MCF 10A (cell line): Measurements from ENCODE around the gene GLI1. TPM values are rescaled to one million over a fixed set of nuclear protein-coding genes. Genes with fewer than 3 reads are reported as not detected.

ENCODE experiments used
- BruUV-seq: library from RNA; stranded (reverse); fragments of 400-500 nt; replicated peaks from 2 replicates; lab custom pipeline; 2021; lab: Mats Ljungman, UMichigan
- CTCF ChIA-PET: fragments of 300-600 bp; sonication (Branson Sonifier 250); formaldehyde crosslinking; extraction: SDS; loops from one replicate; lab custom pipeline; 2021; ENCODE audit warnings: antibody characterized with exemption, inconsistent platforms; lab: Yijun Ruan, JAX
- POLR2A ChIA-PET: fragments of 300-600, 350-650 bp; sonication (Branson Sonifier 250); formaldehyde crosslinking; extraction: SDS; loops from one replicate; lab custom pipeline; 2020; ENCODE audit warnings: antibody characterized with exemption, inconsistent platforms; lab: Yijun Ruan, JAX
- DNase-seq: peaks from one replicate; pipeline ENCODE4 v3.0.0-alpha.2; 2018; ENCODE audit not compliant: unreplicated experiment
- H3K27ac Mint-ChIP-seq: one replicate; pipeline ENCODE4 v1.8.0; 2022; ENCODE audit warnings: mild to moderate bottlenecking, low read depth, mixed read lengths; ENCODE audit not compliant: unreplicated experiment
- H3K27me3 Mint-ChIP-seq: one replicate; pipeline ENCODE4 v1.8.0; 2022; ENCODE audit warnings: mixed read lengths; ENCODE audit not compliant: insufficient read depth, unreplicated experiment
- H3K36me3 Mint-ChIP-seq: one replicate; pipeline ENCODE4 v1.8.0; 2022; ENCODE audit warnings: mild to moderate bottlenecking, moderate library complexity, mixed read lengths; ENCODE audit not compliant: insufficient read depth, unreplicated experiment
- H3K4me1 Mint-ChIP-seq: one replicate; pipeline ENCODE4 v1.8.0; 2022; ENCODE audit warnings: mixed read lengths; ENCODE audit not compliant: insufficient read depth, unreplicated experiment
- H3K4me3 Mint-ChIP-seq: one replicate; pipeline ENCODE4 v1.8.0; 2022; ENCODE audit warnings: mild to moderate bottlenecking, moderate library complexity, mixed read lengths; ENCODE audit not compliant: unreplicated experiment
- H3K9me3 Mint-ChIP-seq: one replicate; pipeline ENCODE4 v1.8.0; 2022; ENCODE audit warnings: mixed read lengths; ENCODE audit not compliant: unreplicated experiment
- CTCF ChIP-seq: fragments of 200-600 bp; IDR thresholded peaks from one replicate; pipeline ENCODE4 v1.8.0; 2022; ENCODE audit warnings: antibody characterized with exemption, mild to moderate bottlenecking; ENCODE audit not compliant: unreplicated experiment
- intact Hi-C: fragments of 100-400 bp; cut with micrococcal nuclease; formaldehyde crosslinking; loops from 2 replicates; pipeline ENCODE4 v1.14.1; 2022
- total RNA-seq: library from RNA; stranded (reverse); gene quantifications from 2 replicates; pipeline ENCODE4 v1.2.3, GENCODE V29; 2022

The GLI1 gene
- total RNA-seq, 1 experiment from 2014 or later: not detected

- POLR2A ChIA-PET: no interaction called here
- Mint-ChIP-seq H3K36me3 (peaks cover 12% of the 10 kb centered on the region), H3K4me3 (no peak overlapping the region), H3K9me3 (no peaks in the 10 kb centered on the region), H3K27me3 (no peaks in the 10 kb centered on the region), H3K4me1 (peaks cover 27% of the 10 kb centered on the region), H3K27ac (peak overlapping the region; percentile 16)
- BruUV-seq: no TSS peak
- intact Hi-C loops: no loop called here
- no peak for TF ChIP-seq CTCF
- DNase-seq: peak; percentile 53
- CTCF ChIA-PET: interaction anchor here (0.8 kb wide), 1 partner anchor 37 kb away, joined by 3 read pairs; no protein-coding TSS in a partner anchor
These were observed 43.3 kb upstream of the GLI1 start for GRCh38 chr12:57416039-57416996.

GRCh38 chr12:57418255-57418654 is 41.3 kb upstream of the GLI1 start:
- Mint-ChIP-seq H3K27ac (no peak overlapping the region), H3K4me1 (peaks cover 27% of the 10 kb centered on the region), H3K36me3 (peaks cover 16% of the 10 kb centered on the region), H3K4me3 (no peak overlapping the region), H3K27me3 (no peaks in the 10 kb centered on the region), H3K9me3 (no peaks in the 10 kb centered on the region)
- ChIA-PET POLR2A (interaction anchor here (0.5 to 2.7 kb wide), 4 partner anchors 8 to 346 kb away, joined by 3 to 9 read pairs (median 4); no protein-coding TSS in a partner anchor), CTCF (interaction anchor here (0.6 to 2.6 kb wide), 8 partner anchors 9 to 204 kb away, joined by 3 to 12 read pairs (median 4); no protein-coding TSS in a partner anchor)
- no peak for DNase-seq
- BruUV-seq: no TSS peak
- TF ChIP-seq CTCF: no peak
- intact Hi-C loops: no loop called here

GRCh38 chr12:57419495-57419894 is 40.1 kb upstream of the GLI1 start:
- ChIA-PET CTCF (interaction anchor here (0.7 to 2.6 kb wide), 5 partner anchors 10 to 338 kb away, joined by 3 to 12 read pairs (median 8); no protein-coding TSS in a partner anchor), POLR2A (interaction anchor here (0.6 to 2.7 kb wide), 3 partner anchors 9 to 28 kb away, joined by 3 to 9 read pairs (median 4); no protein-coding TSS in a partner anchor)
- intact Hi-C loops: no loop called here

More at GRCh38 chr12:57419495-57419894, 40.1 kb upstream of the GLI1 start:
- H3K4me1 Mint-ChIP-seq: peaks cover 27% of the 10 kb centered on the region
- no peaks in the 10 kb centered on the region for H3K9me3 Mint-ChIP-seq
- no peak overlapping the region for H3K4me3 Mint-ChIP-seq
- no TSS peak for BruUV-seq
- no peak overlapping the region for H3K27ac Mint-ChIP-seq
- H3K27me3 Mint-ChIP-seq: no peaks in the 10 kb centered on the region
- TF ChIP-seq CTCF: no peak
- DNase-seq: no peak
- peaks cover 24% of the 10 kb centered on the region for H3K36me3 Mint-ChIP-seq
